Heart left ventricle (tissue), 16 donors: Measurements from ENCODE around the gene P4HB. TPM values are rescaled to one million over a fixed set of nuclear protein-coding genes. Genes with fewer than 3 reads are reported as not detected.

Source experiments
- ATAC-seq, 4 donors: fragments of 200-7000 bp; cut with Tn5 transposase; one replicate each; pipeline ENCODE4 v1.9.1; 2020 to 2022; ENCODE audit warnings: moderate library complexity in 4 of 4, mild to moderate bottlenecking in 3 of 4, moderate number of reproducible peaks in 1 of 4
- DNase-seq, 5 donors: peaks; one replicate each; pipeline ENCODE4 v3.0.0-alpha.2; 2020
- H3K27ac ChIP-seq, 12 donors: fragments of 200-600 bp; sonication (generic) in 4 of 12; one replicate each; pipeline versions ENCODE4 v1.5.0 to v1.8.0; 2016 to 2022; ENCODE audit warnings: mild to moderate bottlenecking in 2 of 12
- H3K27me3 ChIP-seq, 9 donors: fragments of 200-600 bp; sonication (generic) in 2 of 9; one replicate each; pipeline versions ENCODE4 v1.5.1 to v1.8.0; 2016 to 2022; ENCODE audit warnings: mild to moderate bottlenecking in 3 of 9
- H3K36me3 ChIP-seq, 9 donors: fragments of 200-600 bp; sonication (generic) in 2 of 9; one replicate each; pipeline versions ENCODE4 v1.5.0 to v1.8.0; 2018 to 2022; ENCODE audit warnings: mild to moderate bottlenecking in 2 of 9
- H3K4me1 ChIP-seq, 12 donors: fragments of 200-600 bp; sonication (generic) in 4 of 12; one replicate each; pipeline versions ENCODE4 v1.5.0 to v1.8.0; 2016 to 2022; ENCODE audit warnings: mild to moderate bottlenecking in 3 of 12
- H3K4me3 ChIP-seq, 12 donors: fragments of 200-600 bp; sonication (generic) in 4 of 12; one replicate each; pipeline versions ENCODE4 v1.5.0 to v1.8.0; 2017 to 2022; ENCODE audit warnings: mild to moderate bottlenecking in 9 of 12, moderate library complexity in 4 of 12
- H3K9me3 ChIP-seq, 12 donors: fragments of 200-600 bp; sonication (generic) in 4 of 12; one replicate each; pipeline versions ENCODE4 v1.5.0 to v1.8.0; 2016 to 2022; ENCODE audit warnings: mild to moderate bottlenecking in 1 of 12
- POLR2A ChIP-seq, 2 donors: fragments of 450-650 bp; IDR thresholded peaks; one replicate each; pipeline ENCODE4 v1.6.1; 2017; ENCODE audit warnings: antibody characterized with exemption in 2 of 2, mild to moderate bottlenecking in 2 of 2, moderate library complexity in 2 of 2
- WGBS, 4 donors: extraction: QIAGEN DNeasy Blood & Tissue Kit in 2 of 4; methylation state at CpG; one replicate each; pipeline versions ENCODE4 v1.1.5 to v1.1.7; 2013 to 2018; 5-methylcytosine and 5-hydroxymethylcytosine counted together
- intact Hi-C, 10 donors: fragments of 100-400 bp; cut with DNase I; formaldehyde crosslinking; loops; one replicate each; pipeline versions ENCODE4 v1.11.1 to v1.14.2; 2022
- polyA plus RNA-seq, 2 donors: library from polyadenylated mRNA; stranded (reverse); fragments of 200-250 nt; gene quantifications; one replicate each; pipeline ENCODE4 v1.2.3, GENCODE V29; 2013
- total RNA-seq, 9 donors: library from RNA; depleted of rRNA in 2 of 9; stranded (reverse); fragments of >200 nt in 2 of 9; fragmentation: NEBNext Ultra II Directional in 3 of 9; extraction: Animal tissue kit (Norgen Biotek cat#: 25700) in 3 of 9; gene quantifications; one replicate each; pipeline versions ENCODE4 v1.1.0 to v1.2.4, GENCODE V29; 2016 to 2023
- TF ChIP-seq, protein P1 (sequence below), 12 donors: fragments of 200-600 bp; sonication (generic) in 4 of 12; IDR thresholded peaks; one replicate each; pipeline versions ENCODE4 v1.5.0 to v1.8.0; 2018 to 2022; ENCODE audit warnings: antibody characterized with exemption in 12 of 12, mild to moderate bottlenecking in 5 of 12
- donor health status: ischemic (EF 13 %, LVEDD 7.1; RV severe dilation, severe dysfunction).
- donor health status: healthy with polysubstance abuse.
- donor health status: DM: no; HTN: yes; CAD: no.
- donor health status: DM: no; HTN: no; CAD: no.
- donor health status: ischemic (EF 25% LVEDD 6.9; RV normal size, moderate dysfunction).
- donor health status: ischemic (EF 25% LVEDD 5.7; RV mildly dilated, moderate dysfunction).
- donor health status: healthy.
- donor health status: DM: yes; HTN: yes; CAD: no.
- donor health status: ischemic (EF 35%, LVEDD 5.7; RV mildly dilated, moderate dysfunction).
- donor health status: nonischemic (EF 11% LVEDD 7.7; RV severe dilation, severe dysfunction).
- donor health status: DM: yes; HTN: yes; CAD: no.
- donor health status: PGD.
- donor health status: ischemic (EF 29% LVEDD 5.4; RV normal size, mild dysfunction).
- donor health status: nonischemic (EF 23%, LVEDD 6.1; RV moderate dilation, normal function).

Gene P4HB
- total and polyA plus RNA-seq, 11 donors = 246 to 763 (median 374) TPM

- 42 to 75% (median 55%) methylated on average over 10 to 47 of the region's 47 CpGs for WGBS, 4 donors
- peak in 3 of 5 donors; percentile 19 to 40 (median 26) for DNase-seq
- H3K27ac ChIP-seq = no peak overlapping the region
- peak overlapping the region in 10 of 12 donors; percentile 23 to 49 (median 42) for H3K4me3 ChIP-seq
- intact Hi-C loops = no loop called here
- TF ChIP-seq, protein P1, sequence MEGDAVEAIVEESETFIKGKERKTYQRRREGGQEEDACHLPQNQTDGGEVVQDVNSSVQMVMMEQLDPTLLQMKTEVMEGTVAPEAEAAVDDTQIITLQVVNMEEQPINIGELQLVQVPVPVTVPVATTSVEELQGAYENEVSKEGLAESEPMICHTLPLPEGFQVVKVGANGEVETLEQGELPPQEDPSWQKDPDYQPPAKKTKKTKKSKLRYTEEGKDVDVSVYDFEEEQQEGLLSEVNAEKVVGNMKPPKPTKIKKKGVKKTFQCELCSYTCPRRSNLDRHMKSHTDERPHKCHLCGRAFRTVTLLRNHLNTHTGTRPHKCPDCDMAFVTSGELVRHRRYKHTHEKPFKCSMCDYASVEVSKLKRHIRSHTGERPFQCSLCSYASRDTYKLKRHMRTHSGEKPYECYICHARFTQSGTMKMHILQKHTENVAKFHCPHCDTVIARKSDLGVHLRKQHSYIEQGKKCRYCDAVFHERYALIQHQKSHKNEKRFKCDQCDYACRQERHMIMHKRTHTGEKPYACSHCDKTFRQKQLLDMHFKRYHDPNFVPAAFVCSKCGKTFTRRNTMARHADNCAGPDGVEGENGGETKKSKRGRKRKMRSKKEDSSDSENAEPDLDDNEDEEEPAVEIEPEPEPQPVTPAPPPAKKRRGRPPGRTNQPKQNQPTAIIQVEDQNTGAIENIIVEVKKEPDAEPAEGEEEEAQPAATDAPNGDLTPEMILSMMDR (IDR thresholded peaks at IDR 0.05) = no peak
- no peak for TF ChIP-seq POLR2A (IDR thresholded peaks at IDR 0.05)
- peaks cover 0 to 61% (median 27%) of the 10 kb centered on the region in 9 donors for H3K36me3 ChIP-seq
- H3K27me3 ChIP-seq = peaks cover 0 to 19% (median 0%) of the 10 kb centered on the region in 9 donors
- ATAC-seq = peak in 1 of 4 donors; percentile 1
- H3K4me1 ChIP-seq = peaks cover 0 to 15% (median 7%) of the 10 kb centered on the region in 12 donors
- no peaks in the 10 kb centered on the region for H3K9me3 ChIP-seq
Observed at GRCh38 chr17:81902653-81903414, 42.5 kb upstream of the P4HB start.

DNA sequence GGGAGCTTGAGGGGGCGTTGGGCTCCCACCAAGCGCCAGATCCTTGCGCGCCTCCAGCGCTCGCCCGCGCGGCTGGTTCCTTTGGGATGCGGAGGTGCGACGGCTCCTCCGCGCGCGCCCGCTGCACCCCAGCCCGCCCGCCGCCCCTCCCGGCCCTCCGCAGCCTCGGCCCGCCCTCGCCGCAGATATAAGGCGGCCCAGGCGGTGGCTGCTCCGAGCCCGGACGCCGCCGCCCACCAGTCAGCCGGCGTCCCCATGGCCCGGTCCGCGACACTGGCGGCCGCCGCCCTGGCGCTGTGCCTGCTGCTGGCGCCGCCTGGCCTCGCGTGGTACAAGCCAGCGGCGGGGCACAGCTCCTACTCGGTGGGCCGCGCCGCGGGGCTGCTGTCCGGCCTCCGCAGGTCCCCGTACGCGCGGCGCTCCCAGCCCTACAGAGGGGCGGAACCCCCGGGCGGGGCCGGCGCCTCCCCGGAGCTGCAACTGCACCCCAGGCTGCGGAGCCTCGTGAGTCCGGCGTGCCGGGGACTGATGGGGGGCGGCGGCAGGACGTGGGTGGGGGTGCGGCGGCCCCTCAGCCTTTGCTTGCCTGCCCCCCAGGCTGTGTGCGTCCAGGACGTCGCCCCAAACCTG is 41.8 kb upstream of the P4HB start, which contains the start of gene NPB:
NPB (plus strand) TSS at position 216 of the 630 bp plus-strand sequence; CDS start at position 256, 40 bp downstream.
- intact Hi-C loops = no loop called here
- ATAC-seq = peak in 3 of 4 donors; percentile 38 to 75 (median 55)
- DNase-seq = peak in 2 of 5 donors; percentile 30 to 66

GRCh38 chr17:81901167-81902022 is 41.1 kb upstream of the P4HB start:
- H3K36me3 ChIP-seq = peaks cover 0 to 61% (median 41%) of the 10 kb centered on the region in 9 donors
- intact Hi-C loops = no loop called here
- peaks cover 0 to 15% (median 7%) of the 10 kb centered on the region in 12 donors for H3K4me1 ChIP-seq
- 52 to 88% (median 61%) methylated on average over 9 to 21 of the region's 21 CpGs for WGBS, 4 donors
- peak overlapping the region in 10 of 12 donors; percentile 23 to 49 (median 42) for H3K4me3 ChIP-seq
- DNase-seq (peak in 1 of 5 donors; percentile 59), ATAC-seq (peak in 2 of 4 donors; percentile 7 to 10)
- H3K27me3 ChIP-seq = peaks cover 0 to 19% (median 0%) of the 10 kb centered on the region in 9 donors
- H3K27ac ChIP-seq = peak overlapping the region in 1 of 12 donors; percentile 25
- H3K9me3 ChIP-seq = no peaks in the 10 kb centered on the region
- TF ChIP-seq, protein P1 (IDR thresholded peaks at IDR 0.05) = no peak
- TF ChIP-seq POLR2A (IDR thresholded peaks at IDR 0.05) = no peak

More for the DNA sequence above, 41.8 kb upstream of the P4HB start, which contains the start of gene NPB:
- Histone ChIP-seq H3K9me3 (no peaks in the 10 kb centered on the region), H3K27ac (peak within 1 kb of the TSS in 1 of 12 donors; percentile 25), H3K4me3 (peak within 1 kb of the TSS in 10 of 12 donors; percentile 23 to 49 (median 42)), H3K36me3 (peaks cover 0 to 62% (median 34%) of the 10 kb centered on the region in 9 donors), H3K4me1 (peaks cover 0 to 15% (median 7%) of the 10 kb centered on the region in 12 donors), H3K27me3 (peaks cover 0 to 19% (median 0%) of the 10 kb centered on the region in 9 donors)
- TF ChIP-seq, protein P1 (IDR thresholded peaks at IDR 0.05) = no peak
- no peak for TF ChIP-seq POLR2A (IDR thresholded peaks at IDR 0.05)
- 1 to 2% methylated on average over 79 of the region's 79 CpGs; no CpG with 5 or more reads in 2 of the 4 donors for WGBS, 4 donors
